Thymus (tissue), 11 donors: Measurements from ENCODE around the gene ELAVL3. TPM values are rescaled to one million over a fixed set of nuclear protein-coding genes. Genes with fewer than 3 reads are reported as not detected.
"Not testable (repeated sequence)": the region's sequence is repeated elsewhere in the genome, so short reads cannot be mapped to it uniquely, and the experiment has no call there.

Experiments used
- DNase-seq, 9 donors: peaks; one replicate each; pipeline ENCODE4 v3.0.0-alpha.2; 2013; ENCODE audit warnings: low spot score in 9 of 9, low read depth in 6 of 9, missing footprints in 1 of 9
- H3K27ac ChIP-seq, 2 donors: one replicate each; pipeline ENCODE4 v1.5.1; 2013; ENCODE audit warnings: control low read depth in 1 of 2, low read depth in 1 of 2, low read length in 1 of 2, mild to moderate bottlenecking in 1 of 2, moderate library complexity in 1 of 2
- H3K27me3 ChIP-seq, 2 donors: one replicate each; pipeline ENCODE4 v1.5.1; 2013; ENCODE audit warnings: low read length in 1 of 2; ENCODE audit not compliant: control insufficient read depth in 2 of 2, insufficient read depth in 1 of 2
- H3K36me3 ChIP-seq, 2 donors: one replicate each; pipeline ENCODE4 v1.5.1; 2013; ENCODE audit warnings: low read length in 1 of 2, mild to moderate bottlenecking in 1 of 2, moderate library complexity in 1 of 2; ENCODE audit not compliant: control insufficient read depth in 2 of 2, insufficient read depth in 2 of 2
- H3K4me1 ChIP-seq, 2 donors: one replicate each; pipeline ENCODE4 v1.5.1; 2013; ENCODE audit warnings: low read length in 2 of 2; ENCODE audit not compliant: control insufficient read depth in 2 of 2, insufficient read depth in 2 of 2
- H3K4me3 ChIP-seq, 2 donors: one replicate each; pipeline ENCODE4 v1.5.1; 2013; ENCODE audit warnings: low read length in 2 of 2, control low read depth in 1 of 2, mild to moderate bottlenecking in 1 of 2
- H3K9me3 ChIP-seq, 2 donors: one replicate each; pipeline ENCODE4 v1.5.1; 2013; ENCODE audit warnings: low read length in 1 of 2, mild to moderate bottlenecking in 1 of 2; ENCODE audit not compliant: control insufficient read depth in 2 of 2, insufficient read depth in 1 of 2
- WGBS: extraction: QIAGEN DNeasy Blood & Tissue Kit; methylation state at CpG from one replicate; pipeline ENCODE4 v1.1.7; 2013; 5-methylcytosine and 5-hydroxymethylcytosine counted together
- polyA plus RNA-seq: library from polyadenylated mRNA; stranded (reverse); fragments of 200-250 nt; gene quantifications from one replicate; pipeline ENCODE4 v1.2.3, GENCODE V29; 2013
- total RNA-seq: library from RNA; stranded (reverse); fragments of 120-200 nt; gene quantifications from one replicate; pipeline ENCODE4 v1.2.4, GENCODE V29; 2013
- donor health status: healthy.

Gene ELAVL3
- total and polyA plus RNA-seq, 2 donors, result 0.05 to 0.09 TPM

DNA sequence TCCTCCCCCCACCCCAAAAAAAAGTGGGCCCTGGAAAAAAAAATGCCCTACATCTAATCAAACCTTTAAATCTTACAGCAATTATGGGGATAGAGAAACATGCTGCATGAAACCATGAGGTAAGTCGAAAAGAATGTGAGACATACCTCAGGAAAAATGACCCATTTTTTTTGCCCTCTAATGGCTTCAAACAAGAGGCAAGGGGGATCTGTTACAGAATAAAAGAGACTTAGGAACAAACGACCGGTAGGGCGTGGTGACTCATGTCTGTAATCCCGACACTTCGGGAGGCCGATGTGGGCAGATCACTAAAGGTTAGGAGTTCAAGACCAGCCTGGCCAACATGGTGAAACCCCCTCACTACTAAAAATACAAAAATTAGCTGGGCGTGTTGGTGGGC, 70.2 kb downstream of the ELAVL3 start:
- Histone ChIP-seq H3K9me3 (no peaks in the 10 kb centered on the region), H3K4me3 (no peak overlapping the region), H3K27me3 (peaks cover 0 to 40% of the 10 kb centered on the region in 2 donors), H3K4me1 (peaks cover 0 to 6% of the 10 kb centered on the region in 2 donors), H3K36me3 (no peaks in the 10 kb centered on the region), H3K27ac (no peak overlapping the region)
- 84% methylated on average over 8 of the region's 8 CpGs for WGBS
- DNase-seq, result no peak

DNA sequence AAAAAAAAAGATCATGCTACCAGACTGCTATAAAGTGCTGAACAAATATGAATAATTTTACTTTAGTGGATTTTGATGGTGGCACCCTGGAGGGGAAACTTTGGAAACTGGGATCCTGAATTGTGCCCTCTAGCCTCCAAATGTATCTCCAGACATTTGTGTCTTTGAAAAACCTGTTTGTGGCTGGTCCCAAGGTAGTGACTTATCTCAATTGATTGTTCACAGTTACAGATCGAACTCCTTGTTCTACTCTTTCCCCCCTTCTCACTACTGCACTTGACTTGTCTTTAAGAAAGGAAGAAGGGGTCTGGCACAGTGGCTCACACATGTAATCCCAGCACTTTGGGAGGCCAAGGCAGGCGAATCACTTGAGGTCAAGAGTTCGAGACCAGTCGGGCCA, 72.3 kb downstream of the ELAVL3 start:
- no peaks in the 10 kb centered on the region for H3K9me3 ChIP-seq
- WGBS, result 95% methylated on average over 4 of the region's 4 CpGs
- H3K27ac ChIP-seq, result no peak overlapping the region
- H3K4me1 ChIP-seq, result peaks cover 0 to 6% of the 10 kb centered on the region in 2 donors
- H3K36me3 ChIP-seq, result no peaks in the 10 kb centered on the region
- no peak overlapping the region for H3K4me3 ChIP-seq
- H3K27me3 ChIP-seq, result peaks cover 0 to 39% of the 10 kb centered on the region in 2 donors
- no peak for DNase-seq

DNA sequence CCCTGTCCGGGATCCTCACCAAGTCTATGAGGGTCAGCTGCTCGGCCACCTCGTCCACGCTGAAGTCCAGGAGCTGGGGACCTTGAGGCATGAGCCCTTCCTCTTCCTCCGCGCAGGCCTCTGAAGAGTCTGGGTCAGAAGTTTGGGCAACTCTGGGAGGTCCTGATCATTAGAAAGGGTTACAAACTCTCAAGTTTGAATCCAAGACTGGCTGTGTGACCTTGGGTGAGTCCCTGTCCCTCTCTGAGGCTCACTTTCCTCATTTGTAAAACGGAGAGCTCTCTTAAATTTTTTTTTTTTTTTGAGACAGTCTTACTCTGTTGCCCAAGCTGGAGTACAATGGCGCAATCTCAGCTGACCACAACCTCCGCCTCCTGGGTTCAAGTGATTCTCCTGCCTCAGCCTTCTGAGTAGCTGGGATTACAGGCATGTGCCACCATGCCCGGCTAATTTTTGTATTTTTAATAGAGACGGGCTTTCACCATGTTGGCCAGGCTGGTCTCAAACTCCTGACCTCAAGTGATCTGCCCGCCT, 74.1 kb downstream of the ELAVL3 start:
- DNase-seq, result not testable (repeated sequence)

DNA sequence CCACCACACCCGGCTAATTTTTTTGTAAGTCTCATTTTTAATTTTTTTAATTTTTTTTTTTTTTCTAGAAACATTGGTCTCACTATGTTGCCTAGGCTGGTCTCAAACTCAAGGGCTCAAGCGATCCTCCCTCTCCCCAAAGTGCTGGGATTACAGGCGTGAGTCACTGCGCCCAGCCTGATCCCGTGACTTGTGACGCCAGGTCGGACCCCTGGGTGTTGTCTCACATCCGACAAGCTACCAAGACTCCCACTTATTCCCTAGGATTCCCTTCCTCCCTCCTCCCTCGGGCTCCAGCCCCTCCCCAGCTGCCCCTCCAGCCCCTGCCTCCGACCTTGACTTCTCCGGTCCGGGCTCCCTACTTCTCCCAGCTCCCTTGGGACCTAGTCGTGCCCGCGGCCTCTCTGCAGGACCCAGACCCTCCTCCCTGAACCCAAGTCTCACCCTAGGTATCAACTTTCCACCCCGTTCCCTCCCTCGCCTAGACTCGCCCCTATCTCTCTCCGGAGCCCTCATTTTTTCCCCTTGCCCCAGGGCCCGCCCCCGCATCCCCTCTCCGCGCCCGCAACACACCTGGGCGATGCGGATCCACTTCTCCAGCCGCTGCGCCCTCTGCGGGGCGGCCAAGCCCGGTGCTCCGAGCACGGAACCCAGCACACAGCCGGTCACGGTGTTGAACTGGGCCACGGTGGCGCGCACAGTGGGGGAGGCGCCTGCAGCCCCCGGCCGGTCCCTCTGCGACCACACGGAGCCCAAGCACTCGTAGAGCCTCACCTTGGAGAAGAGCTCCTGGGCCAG, 74.8 kb downstream of the ELAVL3 start:
- Histone ChIP-seq H3K4me3 (no peak overlapping the region), H3K27ac (no peak overlapping the region), H3K27me3 (peaks cover 0 to 36% of the 10 kb centered on the region in 2 donors), H3K9me3 (no peaks in the 10 kb centered on the region), H3K36me3 (no peaks in the 10 kb centered on the region), H3K4me1 (peaks cover 0 to 6% of the 10 kb centered on the region in 2 donors)
- peak in 1 of 9 donors; percentile 33 for DNase-seq
- 33% methylated on average over 44 of the region's 44 CpGs for WGBS

More for the DNA sequence above, 74.1 kb downstream of the ELAVL3 start:
- not testable (repeated sequence) for H3K4me3 ChIP-seq, H3K4me1 ChIP-seq, H3K36me3 ChIP-seq, H3K27ac ChIP-seq, H3K9me3 ChIP-seq
- 85% methylated on average over 12 of the region's 12 CpGs for WGBS
- peaks cover 0 to 39% of the 10 kb centered on the region in 2 donors for H3K27me3 ChIP-seq

DNA sequence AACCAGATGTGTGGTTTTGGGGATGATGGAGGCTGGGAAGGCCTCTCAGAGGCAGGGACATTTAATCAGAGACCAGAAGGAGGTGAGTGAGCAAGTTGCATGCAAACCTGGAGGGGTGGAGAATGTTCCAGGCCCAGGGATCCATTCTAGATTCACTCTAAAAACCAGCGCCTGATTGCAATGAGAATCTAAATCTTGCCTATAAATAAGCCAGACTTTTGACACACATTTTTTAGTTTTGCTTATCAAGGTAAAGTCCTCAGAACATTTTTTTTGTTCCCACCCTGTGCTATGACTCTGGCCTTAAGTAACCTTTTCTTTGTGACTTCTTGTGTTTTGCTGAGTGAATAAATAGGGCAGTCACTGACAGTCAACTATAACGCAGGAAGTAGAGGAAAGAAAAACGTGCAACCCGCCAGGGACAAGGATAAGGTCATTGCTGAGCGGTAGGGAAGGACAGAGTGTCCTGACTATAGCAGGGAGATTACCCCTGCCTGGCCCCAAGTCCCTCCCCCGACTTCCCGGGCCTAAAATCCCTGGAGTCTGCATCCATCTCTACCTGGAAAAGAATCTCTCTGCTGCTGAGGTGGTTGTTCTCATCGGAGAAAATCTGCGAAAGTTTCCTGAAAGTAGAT, 76.1 kb downstream of the ELAVL3 start:
- WGBS, result 78% methylated on average over 9 of the region's 9 CpGs
- Histone ChIP-seq H3K27ac (no peak overlapping the region), H3K36me3 (no peaks in the 10 kb centered on the region), H3K9me3 (no peaks in the 10 kb centered on the region), H3K4me1 (peaks cover 0 to 6% of the 10 kb centered on the region in 2 donors), H3K4me3 (no peak overlapping the region), H3K27me3 (peaks cover 0 to 36% of the 10 kb centered on the region in 2 donors)
- no peak for DNase-seq

DNA sequence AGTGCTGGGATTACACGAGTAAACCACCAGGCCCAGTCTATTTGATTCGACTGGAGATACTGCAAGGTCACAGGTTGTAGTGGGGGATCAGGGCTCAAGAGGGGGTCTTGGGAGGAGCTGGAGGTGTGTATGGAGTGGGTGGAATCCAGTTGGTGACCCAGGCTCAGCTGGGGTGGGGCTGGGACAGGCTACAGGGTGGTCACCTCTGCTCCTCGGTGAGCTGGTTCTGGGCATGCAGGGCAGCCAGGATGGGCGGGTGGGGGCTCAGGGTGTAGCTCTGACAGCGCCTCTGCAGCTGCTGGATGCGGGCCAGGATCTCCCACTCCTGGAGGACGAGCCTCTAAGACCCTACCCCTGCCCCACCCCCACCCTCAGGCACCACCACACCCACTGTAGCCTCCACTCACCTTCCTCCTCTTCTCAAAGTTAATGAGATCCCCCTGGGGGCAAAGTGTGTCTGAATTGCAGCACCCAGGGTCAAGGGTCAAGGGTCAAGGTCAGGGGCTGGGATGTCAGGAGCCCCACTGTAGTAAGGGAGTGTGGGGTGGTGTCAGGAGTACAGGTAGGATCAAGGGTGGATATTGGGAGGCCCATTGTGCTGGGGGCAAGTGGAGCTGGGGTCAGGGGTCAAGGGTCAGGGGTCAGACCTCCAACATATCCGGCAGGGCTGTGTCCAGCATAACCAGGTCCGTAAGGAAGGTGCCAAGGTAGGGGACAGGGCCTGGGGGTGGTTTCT, 78.9 kb downstream of the ELAVL3 start:
- no peak overlapping the region for H3K4me3 ChIP-seq
- H3K4me1 ChIP-seq, result peaks cover 0 to 6% of the 10 kb centered on the region in 2 donors
- H3K27me3 ChIP-seq, result peaks cover 0 to 26% of the 10 kb centered on the region in 2 donors
- H3K9me3 ChIP-seq, result no peaks in the 10 kb centered on the region
- no peak for DNase-seq
- no peaks in the 10 kb centered on the region for H3K36me3 ChIP-seq
- H3K27ac ChIP-seq, result no peak overlapping the region
- WGBS, result 91% methylated on average over 9 of the region's 9 CpGs

Other genes with a start within 250 kb of the ELAVL3 start
- not detected for gene ANGPTL8, start 241.4 kb downstream of the ELAVL3 start, total RNA-seq
- 0.16 TPM for gene ANGPTL8, start 241.4 kb downstream of the ELAVL3 start, polyA plus RNA-seq
- 3.9 TPM for gene DOCK6, start 218.5 kb downstream of the ELAVL3 start, total RNA-seq
- gene DOCK6, start 218.5 kb downstream of the ELAVL3 start, polyA plus RNA-seq, result 20.8 TPM
- gene TSPAN16, start 184.9 kb downstream of the ELAVL3 start, total RNA-seq, result not detected
- not detected for gene TSPAN16, start 184.9 kb downstream of the ELAVL3 start, polyA plus RNA-seq
- gene RAB3D, start 141.4 kb downstream of the ELAVL3 start, total RNA-seq, result 5.1 TPM
- gene RAB3D, start 141.4 kb downstream of the ELAVL3 start, polyA plus RNA-seq, result 7.8 TPM
- gene TMEM205, start 134.8 kb downstream of the ELAVL3 start, total RNA-seq, result 54.5 TPM
- 75.2 TPM for gene TMEM205, start 134.8 kb downstream of the ELAVL3 start, polyA plus RNA-seq
- 9.4 TPM for gene CCDC159, start 134.5 kb downstream of the ELAVL3 start, total RNA-seq
- 56.9 TPM for gene CCDC159, start 134.5 kb downstream of the ELAVL3 start, polyA plus RNA-seq
- 1.3 TPM for gene PLPPR2, start 125.6 kb downstream of the ELAVL3 start, total RNA-seq
- 9.7 TPM for gene PLPPR2, start 125.6 kb downstream of the ELAVL3 start, polyA plus RNA-seq
- gene SWSAP1, start 106.4 kb downstream of the ELAVL3 start, total RNA-seq, result 3.3 TPM
- gene SWSAP1, start 106.4 kb downstream of the ELAVL3 start, polyA plus RNA-seq, result 5.9 TPM
- 3.1 TPM for gene EPOR, start 96.7 kb downstream of the ELAVL3 start, total RNA-seq
- gene EPOR, start 96.7 kb downstream of the ELAVL3 start, polyA plus RNA-seq, result 5.0 TPM
- gene RGL3, start 61.7 kb downstream of the ELAVL3 start, total RNA-seq, result 0.28 TPM
- gene RGL3, start 61.7 kb downstream of the ELAVL3 start, polyA plus RNA-seq, result 5.3 TPM
- 0.09 TPM for gene ODAD3, start 45.9 kb downstream of the ELAVL3 start, total RNA-seq
- 0.64 TPM for gene ODAD3, start 45.9 kb downstream of the ELAVL3 start, polyA plus RNA-seq
- gene PRKCSH, start 45.4 kb downstream of the ELAVL3 start, total RNA-seq, result 62.9 TPM
- gene PRKCSH, start 45.4 kb downstream of the ELAVL3 start, polyA plus RNA-seq, result 108 TPM
- 6.9 TPM for gene ZNF653, start 24.8 kb upstream of the ELAVL3 start, total RNA-seq
- gene ZNF653, start 24.8 kb upstream of the ELAVL3 start, polyA plus RNA-seq, result 14.1 TPM
- gene ECSIT, start 48.1 kb upstream of the ELAVL3 start, total RNA-seq, result 26.3 TPM
- gene ECSIT, start 48.1 kb upstream of the ELAVL3 start, polyA plus RNA-seq, result 31.0 TPM
- gene CNN1, start 57.8 kb upstream of the ELAVL3 start, total RNA-seq, result 0.47 TPM
- 51.8 TPM for gene CNN1, start 57.8 kb upstream of the ELAVL3 start, polyA plus RNA-seq
- 54.9 TPM for gene ELOF1, start 78.2 kb upstream of the ELAVL3 start, total RNA-seq
- gene ELOF1, start 78.2 kb upstream of the ELAVL3 start, polyA plus RNA-seq, result 62.4 TPM
- gene ACP5, start 96.6 kb upstream of the ELAVL3 start, total RNA-seq, result 34.4 TPM
- 48.2 TPM for gene ACP5, start 96.6 kb upstream of the ELAVL3 start, polyA plus RNA-seq
- 18.4 TPM for gene ZNF627, start 116.4 kb upstream of the ELAVL3 start, total RNA-seq
- 13.7 TPM for gene ZNF627, start 116.4 kb upstream of the ELAVL3 start, polyA plus RNA-seq